T-cell (primary cell): ENCODE data around the gene VASP. TPM values are rescaled to one million over a fixed set of nuclear protein-coding genes. Genes with fewer than 3 reads are reported as not detected.

Experiments used
- ATAC-seq, 4 experiments: fragments of 200-7000 bp in 3 of 4; fragments of 150-1000 bp in 1 of 4; cut with Tn5 transposase; replicated peaks in 1 of 4; 1 replicate in 3 of 4; 2 replicates in 1 of 4; pipeline ENCODE4 v1.10.0; 2021; ENCODE audit warnings: moderate library complexity in 3 of 4, mild to moderate bottlenecking in 2 of 4, moderate number of reproducible peaks in 1 of 4
- CTCF ChIA-PET, 2 donors: fragments of 300-600 bp; sonication (Branson Sonifier 250); formaldehyde crosslinking; loops; one replicate each; lab custom pipeline; 2022; ENCODE audit warnings: antibody characterized with exemption in 2 of 2; lab: Charles Lee
- POLR2A ChIA-PET, 2 donors: fragments of 300-600 bp; sonication (Branson Sonifier 250); formaldehyde crosslinking; loops; one replicate each; lab custom pipeline; 2022; ENCODE audit warnings: antibody characterized with exemption in 2 of 2; lab: Charles Lee
- DNase-seq, 35 experiments: peaks; one replicate each; pipeline versions ENCODE4 v3.0.0 to v3.0.0-alpha.2; 2013 to 2023
- H3K27ac ChIP-seq: one replicate; pipeline ENCODE4 v1.5.1; 2013; ENCODE audit warnings: low read length
- H3K27me3 ChIP-seq, 2 experiments: replicated peaks in 1 of 2; 1 replicate in 1 of 2; 2 replicates in 1 of 2; pipeline versions ENCODE4 v1.6.1 to v1.7.0; 2013; ENCODE audit warnings: low read length in 1 of 2, mixed read lengths in 1 of 2; ENCODE audit not compliant: control insufficient read depth in 2 of 2, insufficient read depth in 2 of 2; ENCODE audit errors: extremely low read depth in 1 of 2
- H3K36me3 ChIP-seq, 2 donors: 1 replicate in 1 of 2; 2 replicates in 1 of 2; pipeline versions ENCODE4 v1.6.1 to v1.7.0; 2013; ENCODE audit warnings: low read length in 1 of 2; ENCODE audit not compliant: control insufficient read depth in 2 of 2, insufficient read depth in 1 of 2; ENCODE audit errors: extremely low read depth in 1 of 2
- H3K4me1 ChIP-seq, 2 experiments: 1 replicate in 1 of 2; 2 replicates in 1 of 2; pipeline versions ENCODE4 v1.6.1 to v1.7.0; 2013; ENCODE audit warnings: low read length in 2 of 2, mixed read lengths in 1 of 2; ENCODE audit not compliant: insufficient read depth in 2 of 2, control insufficient read depth in 1 of 2; ENCODE audit errors: extremely low read depth in 1 of 2
- H3K4me3 ChIP-seq, 2 donors: 1 replicate in 1 of 2; 2 replicates in 1 of 2; pipeline versions ENCODE4 v1.5.1 to v1.7.0; 2013; ENCODE audit warnings: mild to moderate bottlenecking in 2 of 2, low read length in 1 of 2, moderate library complexity in 1 of 2; ENCODE audit not compliant: control insufficient read depth in 1 of 2; ENCODE audit errors: extremely low read depth in 1 of 2
- H3K9me3 ChIP-seq: 2 replicates; pipeline ENCODE4 v1.7.0; 2013
- H3K27ac Mint-ChIP-seq, 2 donors: one replicate each; pipeline ENCODE4 v1.8.0; 2020 to 2021; ENCODE audit warnings: mild to moderate bottlenecking in 2 of 2, mixed read lengths in 2 of 2
- H3K27me3 Mint-ChIP-seq, 2 donors: one replicate each; pipeline ENCODE4 v1.8.0; 2021 to 2022; ENCODE audit warnings: mixed read lengths in 2 of 2
- H3K36me3 Mint-ChIP-seq: one replicate; pipeline ENCODE4 v1.8.0; 2021; ENCODE audit warnings: mixed read lengths
- H3K4me1 Mint-ChIP-seq, 3 donors: one replicate each; pipeline ENCODE4 v1.8.0; 2020 to 2022; ENCODE audit warnings: mixed read lengths in 3 of 3, mild to moderate bottlenecking in 1 of 3
- H3K4me3 Mint-ChIP-seq, 3 donors: one replicate each; pipeline ENCODE4 v1.8.0; 2020 to 2022; ENCODE audit warnings: mild to moderate bottlenecking in 3 of 3, mixed read lengths in 3 of 3, moderate library complexity in 3 of 3
- H3K9me3 Mint-ChIP-seq, 3 donors: one replicate each; pipeline ENCODE4 v1.8.0; 2020 to 2022; ENCODE audit warnings: mixed read lengths in 3 of 3
- WGBS: methylation state at CpG from one replicate; pipeline ENCODE4 v1.1.5; 2013; ENCODE audit warnings: missing lambda C conversion rate; ENCODE audit not compliant: insufficient coverage; 5-methylcytosine and 5-hydroxymethylcytosine counted together
- total RNA-seq, 35 experiments: library from RNA in 6 of 35; stranded (reverse) in 6 of 35; fragments of 120-200 nt in 1 of 35; gene quantifications; one replicate each; pipeline versions ENCODE4 v1.2.1 to v1.2.4 and lab custom pipeline; 2013 to 2026

Gene VASP
- total RNA-seq, 5 donors from 2014 or later (not counting 1 experiment from before 2014, with no cell fraction given), result 77.4 to 113 (median 101) TPM

DNA sequence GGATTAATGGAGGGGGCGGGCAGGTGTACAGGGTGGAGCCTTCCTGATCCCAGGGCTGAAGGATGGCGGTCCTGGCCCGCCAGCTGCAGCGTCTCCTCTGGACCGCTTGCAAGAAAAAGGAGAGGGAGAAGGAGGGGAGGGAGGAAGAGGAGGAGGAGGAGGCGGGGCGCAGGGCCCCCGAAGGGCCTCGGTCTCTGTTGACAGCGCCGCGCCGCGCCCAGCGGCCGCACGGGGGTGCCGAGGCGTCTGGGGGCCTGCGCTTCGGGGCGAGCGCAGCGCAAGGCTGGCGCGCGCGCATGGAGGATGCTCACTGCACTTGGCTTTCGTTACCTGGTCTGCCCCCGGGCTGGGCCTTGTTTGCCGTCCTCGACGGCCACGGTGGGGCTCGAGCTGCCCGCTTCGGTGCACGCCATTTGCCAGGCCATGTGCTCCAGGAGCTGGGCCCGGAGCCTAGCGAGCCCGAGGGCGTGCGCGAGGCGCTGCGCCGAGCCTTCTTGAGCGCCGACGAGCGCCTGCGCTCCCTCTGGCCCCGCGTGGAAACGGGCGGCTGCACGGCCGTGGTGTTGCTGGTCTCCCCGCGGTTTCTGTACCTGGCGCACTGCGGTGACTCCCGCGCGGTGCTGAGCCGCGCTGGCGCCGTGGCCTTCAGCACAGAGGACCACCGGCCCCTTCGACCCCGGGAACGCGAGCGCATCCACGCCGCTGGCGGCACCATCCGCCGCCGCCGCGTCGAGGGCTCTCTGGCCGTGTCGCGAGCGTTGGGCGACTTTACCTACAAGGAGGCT lies 8.7 kb upstream of the VASP start, which contains the start of gene PPM1N:
PPM1N (plus strand) TSS at position 33 of the 785 bp plus-strand sequence; CDS start at position 63, 30 bp downstream.
- H3K4me3 Mint-ChIP-seq, result peak within 1 kb of the TSS; percentile 72 to 91 (median 80)
- H3K4me1 ChIP-seq, result peaks cover 14 to 40% of the 10 kb centered on the region in 2 experiments
- ATAC-seq (peak; percentile 65 to 71 (median 70)), DNase-seq (peak in 34 of 35 experiments; percentile 41 to 83 (median 59))
- peaks cover 12 to 18% of the 10 kb centered on the region in 2 experiments for H3K27me3 ChIP-seq
- H3K27me3 Mint-ChIP-seq, result peaks cover 6 to 7% of the 10 kb centered on the region in 2 donors
- no peaks in the 10 kb centered on the region for H3K9me3 ChIP-seq
- H3K36me3 Mint-ChIP-seq, result peaks cover 5% of the 10 kb centered on the region
- H3K27ac Mint-ChIP-seq, result peak within 1 kb of the TSS; percentile 73 to 82
- H3K4me3 ChIP-seq, result peak within 1 kb of the TSS; percentile 41 to 63
- ChIA-PET POLR2A (no interaction called here), CTCF (interaction anchor here in 1 of 2 donors (0.6 kb wide), 2 partner anchors 18 to 159 kb away, joined by 3 read pairs; no protein-coding TSS in a partner anchor)
- peaks cover 30 to 42% (median 38%) of the 10 kb centered on the region in 3 donors for H3K4me1 Mint-ChIP-seq
- 6% methylated on average over 89 of the region's 89 CpGs for WGBS
- H3K9me3 Mint-ChIP-seq, result no peaks in the 10 kb centered on the region
- H3K36me3 ChIP-seq, result no peaks in the 10 kb centered on the region
- H3K27ac ChIP-seq, result no peak within 1 kb of the TSS

DNA sequence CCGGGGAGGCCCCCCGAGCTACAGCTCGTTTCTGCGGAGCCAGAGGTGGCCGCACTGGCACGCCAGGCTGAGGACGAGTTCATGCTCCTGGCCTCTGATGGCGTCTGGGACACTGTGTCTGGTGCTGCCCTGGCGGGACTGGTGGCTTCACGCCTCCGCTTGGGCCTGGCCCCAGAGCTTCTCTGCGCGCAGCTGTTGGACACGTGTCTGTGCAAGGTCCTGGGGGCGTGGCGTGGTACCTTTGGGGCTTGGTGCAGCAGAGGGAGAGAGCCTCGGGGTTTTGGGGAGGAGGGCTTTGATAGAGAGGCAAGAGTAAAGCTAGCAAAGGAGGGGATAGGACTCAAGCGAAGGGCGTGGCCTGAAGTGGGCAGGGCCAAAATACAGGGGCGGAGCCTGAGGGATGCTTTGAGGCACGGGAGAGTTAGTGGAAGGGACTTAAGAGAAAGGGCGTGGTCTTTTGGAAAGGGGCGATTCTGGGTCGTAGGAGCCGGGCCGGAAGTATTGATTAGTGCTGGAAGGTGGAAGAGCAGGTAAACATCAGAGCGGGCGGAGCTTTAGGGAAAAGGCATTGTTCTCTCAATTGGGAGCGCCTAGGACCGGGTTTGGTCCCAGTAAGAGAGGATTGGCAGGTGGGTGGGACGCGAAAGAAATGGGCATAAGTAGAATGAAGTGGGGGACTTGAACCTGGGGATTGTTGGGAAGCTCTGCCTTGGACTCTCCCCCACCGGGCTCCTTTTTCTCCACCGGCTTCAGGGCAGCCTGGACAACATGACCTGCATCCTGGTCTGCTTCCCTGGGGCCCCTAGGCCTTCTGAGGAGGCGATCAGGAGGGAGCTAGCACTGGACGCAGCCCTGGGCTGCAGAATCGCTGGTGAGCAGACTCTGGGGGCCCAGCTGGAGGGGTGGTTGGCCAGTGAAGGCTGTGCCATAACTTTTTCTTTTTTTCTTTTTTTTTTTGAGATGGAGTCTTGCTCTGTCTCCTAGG lies 7.8 kb upstream of the VASP start:
- H3K4me1 Mint-ChIP-seq, result peaks cover 30 to 39% (median 36%) of the 10 kb centered on the region in 3 donors
- Histone ChIP-seq H3K4me1 (peaks cover 14 to 40% of the 10 kb centered on the region in 2 experiments), H3K27ac (no peak overlapping the region), H3K27me3 (peaks cover 9 to 12% of the 10 kb centered on the region in 2 experiments), H3K9me3 (no peaks in the 10 kb centered on the region), H3K36me3 (no peaks in the 10 kb centered on the region), H3K4me3 (peak overlapping the region; percentile 35 to 60)
- peaks cover 5% of the 10 kb centered on the region for H3K36me3 Mint-ChIP-seq
- no peaks in the 10 kb centered on the region for H3K9me3 Mint-ChIP-seq
- WGBS, result 18% methylated on average over 29 of the region's 37 CpGs
- peak in 3 of 4 experiments; percentile 3 to 33 (median 7) for ATAC-seq
- POLR2A ChIA-PET, result interaction anchor here in 1 of 2 donors (0.6 kb wide), 1 partner anchor 22 kb away, joined by 5 read pairs; no protein-coding TSS in a partner anchor
- H3K4me3 Mint-ChIP-seq, result peak overlapping the region; percentile 57 to 91 (median 62)
- CTCF ChIA-PET, result interaction anchor here (0.6 kb wide), 2 partner anchors 64 to 160 kb away, joined by 3 read pairs; no protein-coding TSS in a partner anchor
- H3K27ac Mint-ChIP-seq, result peak overlapping the region; percentile 47 to 74
- peaks cover 6 to 7% of the 10 kb centered on the region in 2 donors for H3K27me3 Mint-ChIP-seq
- peak in 30 of 35 experiments; percentile 27 to 74 (median 50) for DNase-seq

DNA sequence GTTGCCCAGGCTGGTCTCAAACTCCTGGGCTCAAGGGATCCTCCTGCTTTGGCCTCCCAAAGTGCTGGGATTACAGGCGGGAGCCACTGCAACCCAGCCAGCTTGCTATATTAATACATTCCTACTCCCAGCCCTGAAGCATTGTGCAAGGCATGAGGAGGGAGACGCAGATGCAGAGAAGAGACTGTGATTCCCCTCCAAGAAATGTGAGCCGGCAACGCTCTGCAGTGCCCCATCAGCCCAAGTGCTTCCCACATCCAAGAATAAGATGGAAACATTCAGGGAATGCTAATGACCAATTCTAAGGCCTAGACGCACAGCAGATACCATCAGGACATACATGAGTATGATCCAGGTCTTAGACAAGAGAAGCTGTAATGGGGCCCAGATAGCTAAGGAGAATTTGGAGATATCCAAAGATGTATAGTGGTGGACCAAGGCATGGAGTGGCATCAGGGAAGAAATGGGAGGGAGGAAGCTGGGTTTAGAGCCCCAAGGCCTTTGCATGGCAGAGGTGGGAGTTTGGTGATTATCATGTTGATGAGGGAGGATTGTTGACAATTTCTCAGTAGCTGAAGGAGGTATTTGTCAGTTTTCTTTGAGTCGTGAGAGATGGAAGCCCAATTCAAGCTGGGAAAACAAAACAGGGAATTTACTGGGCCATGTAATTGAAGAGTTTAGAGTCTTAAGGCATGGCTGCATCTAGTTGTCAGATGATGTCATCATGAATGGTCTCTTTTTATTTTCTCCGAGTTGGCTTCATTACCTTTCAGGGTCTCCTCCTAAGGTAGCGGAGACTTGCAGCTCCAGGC lies 6.2 kb upstream of the VASP start:
- Histone ChIP-seq H3K4me1 (peaks cover 15 to 46% of the 10 kb centered on the region in 2 experiments), H3K4me3 (no peak overlapping the region), H3K27me3 (peaks cover 0 to 2% of the 10 kb centered on the region in 2 experiments), H3K36me3 (no peaks in the 10 kb centered on the region), H3K27ac (no peak overlapping the region), H3K9me3 (no peaks in the 10 kb centered on the region)
- H3K9me3 Mint-ChIP-seq, result no peaks in the 10 kb centered on the region
- peak overlapping the region in 1 of 2 donors; percentile 63 for H3K27ac Mint-ChIP-seq
- ATAC-seq (no peak), DNase-seq (no peak)
- H3K4me1 Mint-ChIP-seq, result peaks cover 32 to 42% (median 34%) of the 10 kb centered on the region in 3 donors
- H3K4me3 Mint-ChIP-seq, result peak overlapping the region; percentile 4 to 19 (median 13)
- ChIA-PET CTCF (interaction anchor here in 1 of 2 donors (0.5 to 0.6 kb wide), 2 partner anchors 9 to 37 kb away, joined by 3 read pairs; no protein-coding TSS in a partner anchor), POLR2A (interaction anchor here in 1 of 2 donors (0.6 kb wide), 2 partner anchors 11 to 1723 kb away, joined by 3 read pairs; no protein-coding TSS in a partner anchor)
- peaks cover 5% of the 10 kb centered on the region for H3K36me3 Mint-ChIP-seq
- no peaks in the 10 kb centered on the region for H3K27me3 Mint-ChIP-seq
- 100% methylated on average over 4 of the region's 8 CpGs for WGBS

DNA sequence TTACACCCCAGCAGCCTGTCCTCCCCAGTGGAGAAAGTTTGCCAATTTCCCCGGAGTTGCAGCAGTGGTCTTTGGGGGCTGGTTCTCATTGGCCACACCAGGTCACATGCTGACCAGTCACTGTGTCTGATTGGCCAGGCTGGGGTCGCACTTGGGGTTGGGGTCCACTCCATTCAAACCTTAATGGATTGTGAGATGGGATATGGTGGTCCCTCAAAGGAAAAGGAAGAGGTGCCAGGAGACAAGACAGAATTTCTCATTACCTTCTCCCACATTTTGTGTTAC lies 5.6 kb upstream of the VASP start:
- POLR2A ChIA-PET, result interaction anchor here in 1 of 2 donors (0.6 kb wide), 2 partner anchors 12 to 1723 kb away, joined by 3 read pairs; no protein-coding TSS in a partner anchor
- no peaks in the 10 kb centered on the region for H3K27me3 ChIP-seq

DNA sequence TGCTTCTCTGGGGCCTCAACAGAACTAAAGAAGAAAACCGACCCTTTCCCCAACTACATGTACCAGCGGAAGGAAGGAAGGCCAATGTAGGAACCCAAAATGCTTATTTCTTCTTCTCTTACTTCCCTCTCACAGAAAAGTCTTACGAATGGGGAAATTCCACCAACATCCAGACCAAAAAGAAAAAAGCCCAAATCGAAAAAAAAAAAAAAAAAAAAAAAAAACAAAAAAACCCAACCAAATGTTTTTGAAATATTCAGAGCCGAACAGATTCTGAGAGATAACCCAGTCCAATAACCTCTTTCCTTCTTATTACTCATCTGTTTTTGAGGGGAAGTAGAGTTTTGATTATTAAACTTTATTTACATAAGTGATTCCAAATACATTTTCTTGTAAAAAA lies 5.2 kb upstream of the VASP start:
- Mint-ChIP-seq H3K9me3 (no peaks in the 10 kb centered on the region), H3K4me1 (peaks cover 30 to 42% (median 32%) of the 10 kb centered on the region in 3 donors), H3K4me3 (no peak overlapping the region), H3K36me3 (peaks cover 5% of the 10 kb centered on the region), H3K27ac (no peak overlapping the region), H3K27me3 (no peaks in the 10 kb centered on the region)
- POLR2A ChIA-PET, result interaction anchor here in 1 of 2 donors (0.6 kb wide), 2 partner anchors 12 to 1722 kb away, joined by 3 read pairs; no protein-coding TSS in a partner anchor
- Histone ChIP-seq H3K36me3 (no peaks in the 10 kb centered on the region), H3K27me3 (no peaks in the 10 kb centered on the region), H3K27ac (no peak overlapping the region), H3K9me3 (no peaks in the 10 kb centered on the region), H3K4me3 (no peak overlapping the region), H3K4me1 (peaks cover 11 to 45% of the 10 kb centered on the region in 2 experiments)
- 40% methylated on average over 1 of the region's 5 CpGs for WGBS
- no peak for ATAC-seq
- no peak for DNase-seq
- CTCF ChIA-PET, result no interaction called here

More for the DNA sequence above, 5.6 kb upstream of the VASP start:
- WGBS, result no CpG with 5 or more reads among the region's 2 CpGs
- DNase-seq (no peak), ATAC-seq (no peak)
- H3K27ac Mint-ChIP-seq, result no peak overlapping the region
- Histone ChIP-seq H3K9me3 (no peaks in the 10 kb centered on the region), H3K4me3 (no peak overlapping the region), H3K4me1 (peaks cover 11 to 44% of the 10 kb centered on the region in 2 experiments), H3K27ac (no peak overlapping the region), H3K36me3 (no peaks in the 10 kb centered on the region)
- CTCF ChIA-PET, result no interaction called here
- H3K36me3 Mint-ChIP-seq, result peaks cover 5% of the 10 kb centered on the region
- H3K27me3 Mint-ChIP-seq, result no peaks in the 10 kb centered on the region
- H3K9me3 Mint-ChIP-seq, result no peaks in the 10 kb centered on the region
- H3K4me1 Mint-ChIP-seq, result peaks cover 34 to 44% (median 34%) of the 10 kb centered on the region in 3 donors
- no peak overlapping the region for H3K4me3 Mint-ChIP-seq
